Renal cortex interstitium (tissue), 15 donors: ENCODE data around the gene IL18RAP. TPM values are rescaled to one million over a fixed set of nuclear protein-coding genes. Genes with fewer than 3 reads are reported as not detected.

ENCODE experiments used
- DNase-seq, 11 donors: peaks; one replicate each; pipeline ENCODE4 v3.0.0-alpha.2; 2013; ENCODE audit warnings: low read depth in 9 of 11, low spot score in 4 of 11; ENCODE audit errors: extremely low read depth in 1 of 11
- long read RNA-seq, 16 experiments: transcript quantifications; one replicate each; lab custom pipeline, GENCODE V29; 2026
- polyA plus RNA-seq, 3 donors: library from polyadenylated mRNA; unstranded; fragments of 120-200 nt; gene quantifications; one replicate each; pipeline ENCODE4 v1.2.1, GENCODE V29; 2013; ENCODE audit not compliant: insufficient read length in 3 of 3

The IL18RAP gene
- polyA plus RNA-seq: under 1 TPM; 0.23 to 0.48 (median 0.27) TPM
- long read RNA-seq, donor 1: 0 reads
- long read RNA-seq, donor 2: 0 reads
- long read RNA-seq, donor 3: 0 reads
- long read RNA-seq, donor 4: 0 reads
- long read RNA-seq, donor 5: 0 reads
- long read RNA-seq, donor 6: 0 reads
- long read RNA-seq, donor 7: 0 reads
- long read RNA-seq, donor 8: 0 reads
- long read RNA-seq, donor 9: 0 reads
- long read RNA-seq, donor 10: 0 reads
- long read RNA-seq, donor 11: 0 reads
- long read RNA-seq, donor 12: 0 reads
- long read RNA-seq, donor 13: 0 reads
- long read RNA-seq, donor 14: 0 reads
- long read RNA-seq, donor 15: 0 reads
- long read RNA-seq, donor 16: 0 reads

- no peak for DNase-seq
Observed at GRCh38 chr2:102422910-102423309, at the start of gene IL18RAP. Gene IL18RAP (plus strand): TSS chr2:102423160. CDS start chr2:102423278, 118 bp downstream.

DNA sequence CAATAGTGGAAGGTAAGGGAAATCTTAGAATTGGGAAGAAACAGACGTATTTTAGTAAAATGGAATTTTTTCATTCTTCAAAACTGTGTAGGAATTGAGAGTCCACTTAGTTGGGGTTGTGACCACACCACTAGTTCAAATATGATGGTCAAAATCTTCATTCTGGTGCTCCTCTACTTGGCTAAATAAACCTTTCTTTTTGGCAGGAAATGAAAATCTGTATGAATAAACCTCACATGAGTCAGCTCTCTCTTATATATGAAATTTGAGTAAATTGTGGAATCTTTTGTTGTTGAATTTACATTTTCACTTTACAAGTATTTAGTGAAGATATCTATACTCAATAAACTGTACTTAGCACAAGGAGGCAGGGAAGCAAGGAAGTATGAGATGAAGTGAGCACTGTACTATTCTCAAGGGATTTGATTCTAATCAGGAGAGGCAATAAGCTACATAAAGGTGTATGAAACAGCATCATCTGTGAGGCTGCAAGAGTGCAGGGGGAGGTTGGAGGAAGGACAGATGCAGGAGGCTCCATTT, 46.8 kb upstream of the IL18RAP start:
- no peak for DNase-seq

- no peak for DNase-seq
Observed at GRCh38 chr2:102383722-102384121, 39.2 kb upstream of the IL18RAP start.

- DNase-seq: no peak
Observed at GRCh38 chr2:102385522-102385921, 37.4 kb upstream of the IL18RAP start.

DNA sequence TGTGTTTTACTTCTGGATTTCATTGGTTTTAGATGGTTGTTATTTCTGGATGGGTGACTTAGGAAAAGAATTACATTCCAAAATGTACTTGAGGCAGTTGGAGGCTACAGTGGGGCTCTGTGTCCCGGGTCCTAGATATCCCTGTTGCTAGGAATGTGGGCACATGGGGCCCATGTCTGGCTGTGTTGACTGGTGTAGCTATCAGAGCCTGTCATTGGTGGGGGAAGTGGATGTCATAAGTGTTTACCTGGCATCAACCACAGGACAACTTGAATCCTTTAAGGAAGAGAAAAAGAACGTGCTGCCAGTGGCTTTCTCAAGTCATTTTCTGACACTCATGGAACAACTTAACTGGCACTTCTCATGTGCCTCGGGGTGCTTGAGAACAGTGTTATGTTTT, 37.0 kb upstream of the IL18RAP start:
- no peak for DNase-seq

DNA sequence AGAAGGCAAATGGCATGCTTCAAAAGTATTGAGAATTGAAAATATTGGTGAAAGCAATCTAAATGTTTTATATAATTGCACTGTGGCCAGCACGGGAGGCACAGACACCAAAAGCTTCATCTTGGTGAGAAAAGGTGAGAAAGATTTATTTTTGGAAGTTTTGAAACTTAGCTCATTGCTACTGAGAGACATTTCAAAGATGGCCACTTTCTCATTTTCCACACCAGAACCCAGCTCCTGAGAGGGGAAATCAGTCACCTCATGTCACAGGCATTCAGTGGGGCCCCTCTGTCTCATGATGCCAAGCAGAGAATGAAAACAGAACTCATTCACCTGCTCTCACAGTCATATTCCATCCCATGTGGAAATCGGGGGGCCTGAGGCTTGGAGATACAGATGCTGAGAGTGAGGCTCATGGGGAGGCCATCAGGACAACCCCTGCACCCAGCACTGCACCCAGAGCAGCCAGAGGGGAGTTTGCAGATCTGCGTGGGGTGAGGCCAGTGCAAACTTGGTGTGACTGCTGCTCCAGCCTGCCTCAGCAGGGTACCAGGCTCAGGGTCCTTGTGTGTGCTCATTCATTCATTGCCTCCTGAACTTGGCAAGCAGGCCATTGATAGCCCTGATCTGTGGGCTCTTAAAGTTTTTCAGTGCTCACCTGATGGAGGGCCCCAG, 36.0 kb upstream of the IL18RAP start:
- no peak for DNase-seq

GRCh38 chr2:102387763-102388546, 35.0 kb upstream of the IL18RAP start:
- no peak for DNase-seq

- peak in 1 of 11 donors; percentile 1 for DNase-seq
Observed at GRCh38 chr2:102391565-102391964, 31.4 kb upstream of the IL18RAP start.

DNA sequence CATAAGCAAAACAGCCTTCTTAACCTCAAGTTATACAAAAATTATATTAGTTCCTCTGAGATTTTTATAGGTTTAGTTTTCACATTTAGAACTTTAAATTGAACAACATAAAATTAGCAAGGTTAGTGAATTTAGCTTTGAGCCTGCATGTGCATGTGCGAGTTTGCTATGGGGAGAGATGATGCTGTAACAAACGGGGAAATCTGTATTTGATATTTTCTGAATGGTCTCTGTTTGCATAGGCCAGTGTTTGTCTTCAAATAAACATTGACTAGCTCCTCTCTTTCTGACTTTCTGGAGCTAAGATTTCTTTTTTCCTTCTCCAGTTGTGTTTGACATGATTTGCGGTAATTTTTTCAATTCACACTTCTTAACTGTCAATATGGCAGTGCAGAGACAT, 30.9 kb upstream of the IL18RAP start:
- no peak for DNase-seq

- DNase-seq: no peak
Observed at GRCh38 chr2:102392942-102393341, 30.0 kb upstream of the IL18RAP start.

GRCh38 chr2:102396012-102396411, 26.9 kb upstream of the IL18RAP start:
- no peak for DNase-seq

DNA sequence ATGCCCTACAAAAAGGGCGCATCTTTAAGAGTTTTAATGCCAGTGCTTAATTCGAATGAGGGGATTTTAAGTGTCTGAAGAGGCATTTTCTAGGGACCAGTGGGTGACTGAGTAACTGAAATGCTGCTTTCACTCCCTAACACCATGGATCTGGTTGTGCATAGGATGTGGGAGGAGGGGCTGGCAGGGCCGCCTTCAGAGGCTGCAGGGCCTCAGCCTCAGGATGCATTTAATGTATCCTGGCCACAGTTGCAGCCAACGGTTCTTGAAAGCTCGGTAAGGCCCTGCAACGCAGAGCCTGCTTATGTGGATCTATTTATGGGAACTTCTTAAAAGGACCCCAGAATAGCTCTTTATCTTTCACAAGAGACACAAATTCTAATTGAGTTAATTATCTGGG, 25.8 kb upstream of the IL18RAP start:
- no peak for DNase-seq

GRCh38 chr2:102399499-102400141, 23.3 kb upstream of the IL18RAP start:
- DNase-seq: no peak

GRCh38 chr2:102401456-102401855, 21.5 kb upstream of the IL18RAP start:
- DNase-seq: no peak

GRCh38 chr2:102401865-102402264, 21.1 kb upstream of the IL18RAP start:
- DNase-seq: no peak

DNA sequence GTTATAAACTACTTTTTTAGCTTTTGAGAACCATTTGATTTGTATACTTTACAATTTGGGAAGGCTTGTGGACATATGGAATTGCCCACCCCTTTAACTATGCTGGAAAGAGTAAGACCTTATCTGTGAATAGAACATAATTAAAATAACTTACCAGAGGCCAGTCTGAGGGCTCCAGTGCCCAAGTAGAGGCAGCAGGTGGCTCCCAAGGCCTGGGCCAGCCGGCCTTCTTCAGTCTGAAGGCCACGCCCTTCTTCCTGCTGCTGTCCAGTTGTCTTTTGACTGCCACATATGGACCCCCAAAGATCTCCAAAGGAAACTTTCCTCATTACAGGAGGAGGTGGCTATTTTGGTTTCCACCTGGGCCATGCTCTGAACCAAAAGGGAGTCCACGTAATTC, 12.0 kb upstream of the IL18RAP start:
- no peak for DNase-seq

DNA sequence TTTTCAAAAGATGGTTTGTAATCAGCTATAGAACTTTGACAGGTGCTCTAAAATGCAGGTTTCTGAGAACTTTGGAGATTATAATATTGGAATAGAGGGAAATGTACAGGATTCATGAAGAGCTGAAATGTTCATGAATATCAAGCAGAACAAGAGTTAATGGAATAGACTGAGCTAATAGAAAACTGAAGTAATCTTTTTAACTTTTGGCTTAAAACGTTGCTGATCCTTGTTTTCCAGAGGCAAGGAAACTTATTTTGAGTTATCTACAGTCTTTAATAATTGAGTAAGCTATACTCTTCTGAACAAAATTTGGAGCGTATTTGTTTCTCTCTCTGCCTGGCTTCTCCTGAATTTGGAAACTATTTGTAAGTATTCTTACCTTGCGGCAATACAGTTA, 10.8 kb upstream of the IL18RAP start:
- DNase-seq: no peak

GRCh38 chr2:102417946-102418345, 5.0 kb upstream of the IL18RAP start:
- DNase-seq: no peak

GRCh38 chr2:102418421-102418961, 4.5 kb upstream of the IL18RAP start:
- DNase-seq: no peak
